Tibial artery (tissue), 4 donors: ENCODE data around the gene PRAMEF10.
"Not testable (repeated sequence)": the region's sequence is repeated elsewhere in the genome, so short reads cannot be mapped to it uniquely, and the experiment has no call there.

Experiments used
- DNase-seq, 2 donors: peaks; one replicate each; pipeline ENCODE4 v3.0.0-alpha.2; 2019
- H3K27ac ChIP-seq, 2 donors: fragments of 200-600 bp; sonication (generic) in 1 of 2; 1 replicate in 1 of 2; 2 replicates in 1 of 2; pipeline ENCODE4 v1.5.1; 2018 to 2019; ENCODE audit warnings: mild to moderate bottlenecking in 1 of 2
- H3K27me3 ChIP-seq, 2 donors: fragments of 200-600 bp; sonication (generic) in 1 of 2; one replicate each; pipeline versions ENCODE4 v1.5.1 to v1.6.0; 2016 to 2019
- H3K36me3 ChIP-seq, 3 donors: fragments of 200-600 bp; sonication (generic) in 2 of 3; one replicate each; pipeline ENCODE4 v1.5.1; 2016 to 2019; ENCODE audit warnings: mild to moderate bottlenecking in 2 of 3
- H3K4me1 ChIP-seq, 4 donors: fragments of 200-600 bp; sonication (generic) in 2 of 4; 1 replicate in 3 of 4; 2 replicates in 1 of 4; pipeline ENCODE4 v1.5.1; 2016 to 2019
- H3K4me3 ChIP-seq, 2 donors: fragments of 200-600 bp; sonication (generic) in 1 of 2; 1 replicate in 1 of 2; 2 replicates in 1 of 2; pipeline ENCODE4 v1.5.1; 2018 to 2019; ENCODE audit warnings: mild to moderate bottlenecking in 2 of 2
- H3K9me3 ChIP-seq, 3 donors: fragments of 200-600 bp; sonication (generic) in 1 of 3; one replicate each; pipeline ENCODE4 v1.5.1; 2016 to 2019
- intact Hi-C: fragments of 100-400 bp; cut with DNase I; formaldehyde crosslinking; loops from one replicate; pipeline ENCODE4 v1.15.0; 2023; ENCODE audit warnings: low total_unique reads

The PRAMEF10 gene, protein sequence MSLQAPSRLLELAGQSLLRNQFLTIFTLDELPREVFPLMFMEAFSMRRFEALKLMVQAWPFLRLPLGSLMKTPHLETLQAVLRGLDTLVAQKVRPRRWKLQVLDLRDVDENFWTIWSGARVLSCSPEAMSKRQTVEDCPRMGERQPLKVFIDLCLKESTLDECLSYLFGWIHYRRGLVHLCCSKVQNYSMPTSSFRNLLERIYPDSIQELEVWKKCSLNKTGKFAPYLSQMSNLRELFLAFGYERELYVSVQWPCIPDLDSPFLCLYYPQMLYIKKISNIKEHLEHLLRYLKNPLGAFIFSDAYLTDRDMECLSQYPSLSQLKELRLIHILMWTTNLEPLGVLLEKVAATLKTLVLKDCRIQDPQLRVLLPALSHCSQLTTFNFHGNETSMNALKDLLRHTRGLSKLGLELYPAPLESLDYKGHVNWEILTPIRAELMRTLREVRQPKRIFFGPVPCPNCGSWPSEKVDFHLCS

DNA sequence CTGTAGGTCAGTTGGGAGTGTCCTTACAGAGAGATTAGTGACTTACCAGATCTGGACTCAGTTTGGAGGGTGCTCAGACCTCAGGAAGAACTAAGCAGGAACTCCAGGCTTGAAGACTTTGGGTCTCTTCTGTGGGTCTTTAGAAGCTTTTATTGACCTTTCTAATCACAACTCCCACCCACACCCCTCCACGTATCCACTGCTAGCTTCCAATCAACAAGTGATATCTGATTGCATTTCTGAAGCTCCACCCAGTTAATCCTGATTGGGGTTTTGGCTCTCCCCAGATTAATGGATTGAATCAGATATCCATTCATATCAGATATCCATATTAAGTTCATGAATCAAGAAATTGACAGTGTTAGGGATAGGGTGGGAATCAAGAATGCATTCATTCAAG is at the start of gene PRAMEF10:
TSS of gene PRAMEF10 (minus strand) at position 101 of the 400 bp plus-strand sequence. CDS start 2,423 bp downstream, outside the sequence.
- H3K27me3 ChIP-seq, intact Hi-C loops, H3K4me1 ChIP-seq, H3K4me3 ChIP-seq, H3K27ac ChIP-seq, H3K36me3 ChIP-seq, H3K9me3 ChIP-seq, DNase-seq: not testable (repeated sequence)

DNA sequence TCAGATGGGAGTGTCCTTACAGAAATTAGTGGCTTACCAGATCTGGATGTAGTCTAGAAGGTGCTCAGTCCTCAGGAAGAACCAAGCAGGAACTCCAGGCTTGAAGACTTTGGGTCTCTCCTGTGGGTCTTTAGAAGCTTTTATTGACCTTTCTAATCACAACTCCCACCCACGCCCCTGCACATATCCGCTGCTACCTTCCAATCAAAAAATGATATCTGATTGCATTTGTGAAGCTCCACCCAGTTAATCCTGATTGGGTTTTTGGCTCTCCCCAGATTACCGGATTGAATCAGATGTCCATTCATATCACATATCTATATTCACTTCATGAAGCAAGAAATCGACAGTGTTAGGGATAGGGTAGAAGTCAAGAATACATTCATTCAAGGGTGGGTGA is 49.4 kb upstream of the PRAMEF10 start, which contains the start of gene PRAMEF6:
TSS of gene PRAMEF6 (minus strand) at position 101 of the 400 bp plus-strand sequence. CDS start 5,062 bp downstream, outside the sequence.
- H3K9me3 ChIP-seq, H3K4me1 ChIP-seq, intact Hi-C loops, H3K27me3 ChIP-seq, DNase-seq, H3K4me3 ChIP-seq, H3K27ac ChIP-seq, H3K36me3 ChIP-seq: not testable (repeated sequence)

DNA sequence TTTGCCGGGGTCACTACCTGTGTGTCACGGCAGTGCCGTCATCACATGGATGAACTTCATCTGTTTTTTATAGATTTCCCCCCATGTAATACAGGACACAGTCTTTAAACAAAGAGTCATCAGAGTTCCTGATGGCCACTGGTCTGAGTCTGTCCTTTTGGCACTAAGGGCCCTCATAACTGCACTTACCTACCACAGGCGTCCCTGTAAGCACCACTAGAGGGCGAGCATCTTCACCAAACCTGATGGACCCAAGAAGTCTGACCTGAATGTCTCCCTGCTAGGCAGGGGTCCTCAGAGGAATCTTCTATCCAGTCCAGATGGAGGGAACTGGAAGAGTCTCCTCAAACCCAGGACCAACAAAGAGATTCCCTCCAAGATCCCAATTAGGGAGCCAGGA is 26.3 kb upstream of the PRAMEF10 start:
- DNase-seq, H3K27me3 ChIP-seq, H3K4me1 ChIP-seq, H3K36me3 ChIP-seq, intact Hi-C loops, H3K27ac ChIP-seq, H3K9me3 ChIP-seq, H3K4me3 ChIP-seq: not testable (repeated sequence)

DNA sequence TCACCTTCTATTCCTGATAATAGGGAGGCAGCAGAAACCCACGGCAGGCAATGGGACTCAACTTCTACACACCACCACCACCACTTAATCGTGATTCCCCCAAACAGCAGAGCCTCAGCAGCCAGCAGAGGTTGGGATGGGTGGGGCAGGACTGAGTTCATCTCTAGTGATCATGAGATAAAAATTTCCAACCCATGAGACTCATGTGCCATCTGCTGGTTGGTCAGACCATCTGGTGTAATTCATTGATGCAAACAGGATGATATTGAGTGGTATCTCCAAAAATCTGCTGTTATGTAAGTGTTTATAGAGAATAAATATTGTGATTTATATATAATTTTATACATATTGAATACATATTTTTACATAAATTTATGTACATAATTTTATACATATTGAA is 23.7 kb upstream of the PRAMEF10 start:
- H3K4me1 ChIP-seq, DNase-seq, H3K27me3 ChIP-seq, H3K4me3 ChIP-seq, H3K9me3 ChIP-seq, H3K36me3 ChIP-seq, H3K27ac ChIP-seq, intact Hi-C loops: not testable (repeated sequence)

DNA sequence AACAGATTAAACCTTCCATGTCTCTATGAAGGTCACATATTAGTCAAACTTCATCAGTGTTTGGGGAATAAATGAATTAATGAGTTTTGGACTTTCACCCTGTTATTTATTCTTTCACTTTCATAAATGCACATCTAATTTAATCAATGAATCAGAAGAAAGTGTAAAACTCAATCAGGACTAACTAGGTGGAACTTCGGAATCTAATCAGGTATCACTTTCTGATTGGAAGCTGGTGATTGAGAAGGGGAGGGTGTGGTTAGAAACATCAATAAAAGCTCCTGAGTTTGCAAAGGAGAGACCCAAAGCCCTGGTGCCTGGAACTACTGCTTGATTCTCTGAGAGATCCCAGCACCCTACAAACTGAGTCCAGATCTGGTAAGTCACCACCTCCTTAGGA is 18.2 kb upstream of the PRAMEF10 start, which contains the start of gene PRAMEF7:
TSS of gene PRAMEF7 (plus strand) at position 301 of the 400 bp plus-strand sequence. CDS start 1,083 bp downstream, outside the sequence.
- H3K36me3 ChIP-seq, intact Hi-C loops, H3K27me3 ChIP-seq, DNase-seq, H3K27ac ChIP-seq, H3K9me3 ChIP-seq, H3K4me1 ChIP-seq, H3K4me3 ChIP-seq: not testable (repeated sequence)

DNA sequence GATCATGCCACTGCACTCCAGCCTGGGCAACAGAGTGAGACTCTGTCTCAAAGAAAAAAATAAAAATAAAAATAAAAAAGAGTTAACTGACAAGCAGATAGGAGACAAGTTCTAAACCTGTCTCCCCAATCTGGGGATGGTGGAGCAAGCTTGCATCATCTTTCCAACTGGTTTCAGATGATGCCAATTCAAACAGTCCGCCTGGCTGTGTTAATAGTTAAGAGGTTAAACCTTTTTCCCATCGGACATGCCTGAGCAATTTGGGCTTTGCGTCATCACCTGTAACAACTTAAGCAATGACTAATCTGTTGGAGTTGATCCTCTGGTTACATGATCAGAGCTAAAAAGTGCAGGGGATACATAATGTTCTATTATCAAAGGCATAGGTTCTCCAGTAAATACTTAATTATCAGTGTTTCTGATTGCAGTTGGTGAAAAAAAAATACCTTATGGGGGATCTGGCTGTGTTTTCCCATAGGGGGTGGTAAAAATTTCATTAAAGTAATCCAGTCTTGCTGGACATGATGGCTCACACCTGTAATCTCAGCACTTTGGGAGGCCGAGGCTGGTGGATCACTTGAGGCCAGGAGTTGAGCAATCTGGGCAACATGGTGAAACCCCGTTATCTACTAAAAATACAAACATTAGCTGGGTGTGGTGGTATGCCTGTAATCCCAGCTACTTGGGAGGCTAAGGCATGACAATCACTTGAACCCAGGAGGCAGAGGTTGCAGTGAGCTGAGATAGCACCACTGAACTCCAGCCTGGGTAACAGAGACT is 5.9 kb upstream of the PRAMEF10 start:
- intact Hi-C loops, H3K36me3 ChIP-seq, H3K27me3 ChIP-seq, H3K9me3 ChIP-seq, H3K4me3 ChIP-seq, H3K27ac ChIP-seq, DNase-seq, H3K4me1 ChIP-seq: not testable (repeated sequence)

DNA sequence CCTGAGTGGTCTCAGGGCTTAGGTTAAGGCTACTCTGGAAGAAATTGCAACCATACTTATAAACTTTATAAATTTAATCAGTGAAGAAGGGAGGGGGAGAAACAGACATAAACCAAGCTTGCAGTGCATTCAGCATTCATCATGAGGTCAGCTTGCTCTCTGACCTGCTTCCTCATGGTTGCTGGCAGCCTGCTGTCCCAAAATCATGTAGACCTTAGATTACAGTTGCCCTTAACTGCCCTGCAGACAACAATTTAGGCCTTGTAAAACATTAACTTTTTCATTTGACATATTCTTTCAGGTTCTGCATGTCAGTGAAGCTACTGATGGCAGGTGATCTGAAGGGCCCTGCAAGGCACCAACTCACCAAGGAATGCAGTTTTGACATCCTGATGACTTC is 1.1 kb upstream of the PRAMEF10 start:
- H3K9me3 ChIP-seq, H3K36me3 ChIP-seq, DNase-seq, H3K27me3 ChIP-seq, H3K4me3 ChIP-seq, intact Hi-C loops, H3K4me1 ChIP-seq, H3K27ac ChIP-seq: not testable (repeated sequence)

DNA sequence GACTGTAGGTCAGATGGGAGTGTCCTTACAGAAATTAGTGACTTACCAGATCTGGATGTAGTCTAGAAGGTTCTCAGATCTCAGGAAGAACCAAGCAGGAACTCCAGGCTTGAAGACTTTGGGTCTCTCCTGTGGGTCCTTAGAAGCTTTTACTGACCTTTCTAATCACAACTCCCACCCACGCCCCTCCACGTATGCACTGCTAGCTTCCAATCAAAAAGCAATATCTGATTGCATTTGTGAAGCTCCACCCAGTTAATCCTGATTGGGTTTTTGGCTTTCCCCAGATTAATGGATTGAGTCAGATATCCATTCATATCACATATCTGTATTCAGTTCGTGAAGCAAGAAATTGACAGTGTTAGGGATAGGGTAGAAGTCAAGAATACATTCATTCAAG is 12.0 kb downstream of the PRAMEF10 start, which contains the start of gene PRAMEF4:
TSS of gene PRAMEF4 (minus strand) at position 101 of the 400 bp plus-strand sequence. CDS start 2,807 bp downstream, outside the sequence.
- DNase-seq, H3K4me3 ChIP-seq, H3K27ac ChIP-seq, H3K4me1 ChIP-seq, H3K27me3 ChIP-seq, H3K36me3 ChIP-seq, H3K9me3 ChIP-seq, intact Hi-C loops: not testable (repeated sequence)

DNA sequence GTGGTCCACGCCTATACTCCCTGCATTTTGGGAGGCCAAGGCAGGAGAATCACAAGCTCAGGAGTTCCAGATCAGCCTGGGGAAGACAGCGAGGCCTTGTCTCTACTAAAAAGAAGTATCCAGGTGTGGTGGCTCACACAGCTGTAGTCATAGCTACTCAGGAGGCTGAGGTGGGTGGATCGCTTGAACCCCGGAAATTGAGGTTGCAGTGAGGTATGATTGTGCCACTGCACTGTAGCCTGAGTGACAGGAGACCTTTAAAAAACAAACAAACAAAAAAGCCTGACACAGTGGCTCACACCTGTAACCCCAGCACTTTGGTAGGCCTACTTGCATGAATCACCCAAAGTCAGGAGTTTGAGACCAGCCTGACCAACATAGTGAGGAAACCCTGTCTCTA is 19.6 kb downstream of the PRAMEF10 start:
- H3K36me3 ChIP-seq, intact Hi-C loops, H3K4me3 ChIP-seq, H3K27ac ChIP-seq, H3K9me3 ChIP-seq, DNase-seq, H3K4me1 ChIP-seq, H3K27me3 ChIP-seq: not testable (repeated sequence)

DNA sequence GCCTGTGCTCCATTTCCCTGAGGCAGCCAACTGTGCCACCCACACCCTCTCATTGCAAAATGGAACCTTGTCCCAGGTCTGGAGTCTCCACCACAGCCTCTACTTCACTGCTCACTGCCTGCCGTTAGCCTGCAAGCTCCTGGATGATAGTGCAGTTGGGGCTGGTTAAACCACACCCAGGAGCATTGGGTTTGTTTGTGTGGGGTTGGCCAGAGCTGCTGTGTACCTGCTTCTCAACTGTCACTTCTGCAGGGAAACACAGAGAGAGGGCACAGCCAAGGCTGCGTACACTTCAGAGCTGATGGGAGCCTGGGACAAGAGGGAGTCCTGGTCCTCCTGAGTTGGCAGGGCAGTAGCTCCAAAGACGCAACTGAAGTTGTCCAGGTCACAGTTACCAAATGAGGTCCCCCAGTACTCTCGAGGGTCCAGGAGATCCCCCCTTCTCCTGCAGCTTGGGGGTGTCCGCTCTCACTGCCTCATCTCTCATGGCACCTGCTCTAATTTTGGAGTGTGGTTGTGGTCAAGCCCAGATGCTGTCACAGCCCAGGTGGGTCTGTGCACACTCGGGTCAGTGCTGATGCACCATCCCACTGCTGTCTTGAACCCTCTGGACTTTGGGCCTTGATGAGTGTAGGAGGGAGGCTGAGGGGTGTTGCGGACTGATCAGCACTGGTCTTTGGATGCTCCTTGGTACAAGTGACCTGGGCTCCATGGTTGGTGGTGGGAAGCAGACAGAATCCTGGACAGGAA is 34.8 kb downstream of the PRAMEF10 start:
- DNase-seq, H3K4me3 ChIP-seq, H3K9me3 ChIP-seq, H3K27me3 ChIP-seq, H3K27ac ChIP-seq, intact Hi-C loops, H3K36me3 ChIP-seq, H3K4me1 ChIP-seq: not testable (repeated sequence)

DNA sequence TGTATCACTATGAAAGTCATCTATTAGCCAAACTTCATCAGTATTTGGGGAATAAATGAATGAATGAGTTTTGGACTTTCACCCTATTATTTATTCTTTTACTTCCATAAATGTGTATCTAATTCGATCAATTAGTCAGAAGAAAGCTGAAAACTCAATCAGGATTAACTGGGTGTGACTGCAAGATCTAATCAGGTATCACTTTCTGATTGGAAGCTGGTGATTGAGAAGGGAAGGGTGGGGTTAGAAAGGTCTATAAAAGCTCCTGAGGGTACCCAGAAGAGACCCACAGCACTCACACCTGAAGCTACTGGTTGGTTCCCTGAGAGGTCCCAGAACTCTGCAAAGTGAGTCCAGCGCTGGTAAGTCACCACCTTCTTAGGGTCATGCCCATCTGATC is 41.3 kb downstream of the PRAMEF10 start, which contains the start of gene PRAMEF2:
TSS of gene PRAMEF2 (plus strand) at position 301 of the 400 bp plus-strand sequence. CDS start 1,924 bp downstream, outside the sequence.
- intact Hi-C loops, H3K36me3 ChIP-seq, DNase-seq, H3K4me1 ChIP-seq, H3K9me3 ChIP-seq, H3K27me3 ChIP-seq, H3K4me3 ChIP-seq, H3K27ac ChIP-seq: not testable (repeated sequence)
